ENCODE data around the gene ANTXR2.

DNA sequence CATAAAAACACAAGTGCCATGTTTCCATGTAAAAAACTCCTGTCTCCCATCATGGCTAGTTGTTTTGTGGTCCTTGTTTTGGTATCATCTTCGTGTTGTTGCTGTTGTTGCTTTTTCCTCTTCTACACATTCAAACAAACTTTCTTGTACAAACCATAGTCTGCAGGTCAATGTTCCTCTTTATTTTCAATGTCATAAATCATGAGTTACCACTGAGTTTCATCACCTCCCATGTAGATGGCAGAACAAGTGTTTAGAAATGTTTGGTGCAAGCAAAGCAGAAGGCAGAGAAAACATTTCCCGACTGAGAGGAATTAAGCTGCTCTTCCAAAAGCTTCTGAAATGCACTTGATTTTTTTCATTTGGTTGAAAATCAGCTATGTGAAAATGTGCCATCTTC is 166.0 kb downstream of the ANTXR2 start:
- no peak for TF ChIP-seq EZH2 (IDR thresholded peaks at IDR 0.05; ENCODE audit: borderline replicate concordance, low read length)
- TF ChIP-seq, protein P1, sequence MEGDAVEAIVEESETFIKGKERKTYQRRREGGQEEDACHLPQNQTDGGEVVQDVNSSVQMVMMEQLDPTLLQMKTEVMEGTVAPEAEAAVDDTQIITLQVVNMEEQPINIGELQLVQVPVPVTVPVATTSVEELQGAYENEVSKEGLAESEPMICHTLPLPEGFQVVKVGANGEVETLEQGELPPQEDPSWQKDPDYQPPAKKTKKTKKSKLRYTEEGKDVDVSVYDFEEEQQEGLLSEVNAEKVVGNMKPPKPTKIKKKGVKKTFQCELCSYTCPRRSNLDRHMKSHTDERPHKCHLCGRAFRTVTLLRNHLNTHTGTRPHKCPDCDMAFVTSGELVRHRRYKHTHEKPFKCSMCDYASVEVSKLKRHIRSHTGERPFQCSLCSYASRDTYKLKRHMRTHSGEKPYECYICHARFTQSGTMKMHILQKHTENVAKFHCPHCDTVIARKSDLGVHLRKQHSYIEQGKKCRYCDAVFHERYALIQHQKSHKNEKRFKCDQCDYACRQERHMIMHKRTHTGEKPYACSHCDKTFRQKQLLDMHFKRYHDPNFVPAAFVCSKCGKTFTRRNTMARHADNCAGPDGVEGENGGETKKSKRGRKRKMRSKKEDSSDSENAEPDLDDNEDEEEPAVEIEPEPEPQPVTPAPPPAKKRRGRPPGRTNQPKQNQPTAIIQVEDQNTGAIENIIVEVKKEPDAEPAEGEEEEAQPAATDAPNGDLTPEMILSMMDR (IDR thresholded peaks at IDR 0.05; ENCODE audit: low read length): no peak
